T-helper 1 cell treated with Interleukin-12 subunit alpha and Interleukin-12 subunit beta and Interleukin-4 antibody, amounts not matched to agents 30 μg/mL and 1 μg/mL, for 36 hours (primary cell): ENCODE measurements around the gene NKAIN2.

ENCODE experiments used
- H3K27ac Mint-ChIP-seq: one replicate; pipeline ENCODE4 v1.8.0; 2021; ENCODE audit warnings: mild to moderate bottlenecking, mixed read lengths
- H3K27me3 Mint-ChIP-seq: one replicate; pipeline ENCODE4 v1.8.0; 2021; ENCODE audit warnings: low read depth, mixed read lengths
- H3K36me3 Mint-ChIP-seq: one replicate; pipeline ENCODE4 v1.8.0; 2021; ENCODE audit warnings: low read depth, mixed read lengths
- H3K4me1 Mint-ChIP-seq: one replicate; pipeline ENCODE4 v1.8.0; 2021; ENCODE audit warnings: low read depth, mixed read lengths
- H3K4me3 Mint-ChIP-seq: one replicate; pipeline ENCODE4 v1.8.0; 2021; ENCODE audit warnings: mild to moderate bottlenecking, moderate library complexity, mixed read lengths
- H3K9me3 Mint-ChIP-seq: one replicate; pipeline ENCODE4 v1.8.0; 2021; ENCODE audit warnings: mixed read lengths

NKAIN2 gene

DNA sequence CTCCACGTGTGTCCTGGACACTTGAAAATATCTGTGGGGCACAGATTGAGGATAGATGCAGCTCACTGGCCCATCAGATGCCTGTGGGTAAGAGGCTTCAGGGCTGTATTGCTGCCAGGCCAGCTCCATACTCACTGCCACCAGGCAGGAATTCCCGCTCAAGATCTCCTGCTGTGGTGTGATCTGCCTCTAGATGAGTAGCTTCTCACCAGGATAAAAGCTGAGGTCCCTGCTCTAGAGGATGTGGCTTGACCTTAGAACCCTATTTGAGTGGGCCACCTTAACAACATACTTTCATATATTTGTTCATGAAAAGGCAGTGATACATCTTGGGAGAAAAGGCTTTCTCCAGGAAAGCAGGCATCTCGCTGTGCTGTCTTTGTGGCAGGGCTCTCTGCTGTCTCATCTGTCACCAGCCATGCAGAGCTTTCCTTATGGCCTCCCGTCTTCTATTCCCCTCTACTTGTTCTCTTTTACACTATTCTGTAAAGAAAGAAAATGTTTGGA lies 992.9 kb downstream of the NKAIN2 start:
- no peaks in the 10 kb centered on the region for H3K4me1 Mint-ChIP-seq
- H3K9me3 Mint-ChIP-seq: no peaks in the 10 kb centered on the region
- H3K36me3 Mint-ChIP-seq: no peaks in the 10 kb centered on the region
- no peak overlapping the region for H3K4me3 Mint-ChIP-seq
- H3K27me3 Mint-ChIP-seq: no peaks in the 10 kb centered on the region
- H3K27ac Mint-ChIP-seq: no peak overlapping the region

DNA sequence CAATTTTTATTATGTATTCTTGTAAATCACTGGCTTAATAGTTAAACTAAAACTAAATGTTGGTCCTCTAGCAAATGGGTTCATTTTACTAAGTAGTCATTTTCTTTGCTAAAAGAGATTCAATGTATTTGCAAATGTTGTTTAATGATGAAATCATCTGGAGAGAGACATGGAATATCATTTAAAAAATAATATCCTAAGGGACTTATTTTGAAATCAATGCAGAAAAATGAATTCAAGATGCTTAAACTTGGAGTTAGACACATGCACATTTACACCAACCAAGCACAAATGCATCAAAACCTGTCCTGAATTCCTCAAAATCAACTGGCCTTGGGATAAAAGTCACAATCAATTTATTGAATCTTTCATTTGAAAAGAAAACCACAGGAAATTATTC lies 993.6 kb downstream of the NKAIN2 start:
- H3K27ac Mint-ChIP-seq: no peak overlapping the region
- no peak overlapping the region for H3K4me3 Mint-ChIP-seq
- H3K27me3 Mint-ChIP-seq: no peaks in the 10 kb centered on the region
- no peaks in the 10 kb centered on the region for H3K4me1 Mint-ChIP-seq
- H3K9me3 Mint-ChIP-seq: no peaks in the 10 kb centered on the region
- no peaks in the 10 kb centered on the region for H3K36me3 Mint-ChIP-seq

DNA sequence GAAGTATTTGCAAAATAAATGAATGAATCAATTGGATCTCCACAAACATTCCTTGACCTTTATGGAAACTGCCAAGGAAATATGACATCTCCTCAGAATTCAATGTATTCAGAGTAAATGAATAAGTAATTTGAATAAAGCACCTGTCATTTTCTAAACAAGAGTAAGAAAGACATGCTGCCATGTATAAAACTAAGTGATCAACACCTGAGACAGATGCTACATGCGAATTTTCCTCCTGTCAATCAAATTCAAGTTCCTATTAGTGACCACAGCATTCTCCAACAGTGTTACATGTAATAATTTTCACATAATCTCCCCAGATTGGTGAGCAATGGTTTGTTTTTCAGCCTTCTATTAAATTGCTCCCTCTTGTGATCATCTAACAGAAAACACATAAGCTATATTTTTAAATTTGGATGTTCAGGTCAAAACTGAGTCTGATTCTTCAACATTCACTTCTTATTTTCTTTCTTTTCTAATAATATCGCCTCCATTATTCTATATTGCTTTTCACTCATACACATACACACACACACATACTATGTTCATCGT lies 995.4 kb downstream of the NKAIN2 start:
- Mint-ChIP-seq H3K27me3 (no peaks in the 10 kb centered on the region), H3K4me3 (no peak overlapping the region), H3K27ac (no peak overlapping the region), H3K36me3 (no peaks in the 10 kb centered on the region), H3K9me3 (no peaks in the 10 kb centered on the region), H3K4me1 (no peaks in the 10 kb centered on the region)

DNA sequence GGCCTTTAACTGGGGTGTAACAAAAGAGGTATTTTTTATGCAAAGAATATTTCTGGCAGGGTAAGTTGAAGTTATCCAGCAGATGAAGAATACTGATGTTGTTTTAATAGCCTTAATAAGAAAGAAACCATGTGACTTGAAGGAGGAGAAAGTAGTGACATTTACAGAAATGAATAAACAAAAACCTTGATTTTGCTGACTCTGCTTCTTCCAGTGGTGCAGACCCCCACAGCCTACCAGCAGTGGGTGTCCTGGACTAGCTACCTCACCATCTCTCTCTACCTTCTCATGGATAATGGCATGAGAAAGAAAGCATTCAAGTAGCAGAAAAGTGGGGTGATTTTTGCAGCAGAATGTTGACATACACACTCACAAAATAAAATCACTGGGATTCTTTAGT lies 996.0 kb downstream of the NKAIN2 start:
- Mint-ChIP-seq H3K4me1 (no peaks in the 10 kb centered on the region), H3K27ac (no peak overlapping the region), H3K9me3 (no peaks in the 10 kb centered on the region), H3K4me3 (no peak overlapping the region), H3K36me3 (no peaks in the 10 kb centered on the region), H3K27me3 (no peaks in the 10 kb centered on the region)

DNA sequence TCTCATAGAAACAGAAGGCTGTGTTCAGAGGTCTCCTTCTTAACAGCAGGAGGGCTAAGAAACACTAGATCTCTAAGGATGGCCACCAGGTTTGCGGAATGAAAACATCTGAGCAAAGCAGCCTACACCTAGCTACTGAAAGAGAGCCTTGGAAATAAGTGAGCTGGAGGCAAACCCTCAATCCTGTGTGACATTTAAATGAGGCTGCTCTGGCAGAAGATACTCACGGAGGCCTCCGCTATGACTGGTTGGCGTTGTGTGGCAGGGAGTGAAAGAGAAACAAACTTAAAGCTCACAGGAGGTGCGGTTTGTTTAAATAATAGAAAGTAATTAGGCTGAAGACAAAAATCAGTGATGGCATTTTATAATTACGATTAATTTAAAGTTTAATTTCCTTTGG lies 996.6 kb downstream of the NKAIN2 start:
- H3K9me3 Mint-ChIP-seq: no peaks in the 10 kb centered on the region
- no peak overlapping the region for H3K27ac Mint-ChIP-seq
- no peak overlapping the region for H3K4me3 Mint-ChIP-seq
- H3K4me1 Mint-ChIP-seq: no peaks in the 10 kb centered on the region
- H3K36me3 Mint-ChIP-seq: no peaks in the 10 kb centered on the region
- H3K27me3 Mint-ChIP-seq: no peaks in the 10 kb centered on the region

DNA sequence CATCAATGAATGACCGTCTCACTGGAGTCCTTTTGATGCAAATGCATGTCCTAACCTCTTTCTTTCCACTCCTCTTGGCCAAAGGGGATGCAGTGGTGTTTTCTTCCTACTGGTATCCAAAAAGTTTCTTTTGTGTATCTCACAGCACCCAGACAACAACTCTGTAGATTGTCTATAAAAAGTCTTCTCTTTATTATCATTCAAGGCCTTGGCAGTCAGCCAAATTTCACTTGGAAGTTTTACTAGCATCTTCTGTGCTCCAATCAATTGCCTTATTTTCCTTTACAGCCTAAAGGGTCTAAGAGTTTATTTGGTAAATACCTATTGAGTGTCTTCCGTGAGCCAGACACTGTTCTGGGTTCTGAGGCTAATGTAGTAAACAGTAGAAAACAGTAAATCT lies 1008.4 kb downstream of the NKAIN2 start:
- no peaks in the 10 kb centered on the region for H3K4me1 Mint-ChIP-seq
- H3K27me3 Mint-ChIP-seq: no peaks in the 10 kb centered on the region
- no peaks in the 10 kb centered on the region for H3K9me3 Mint-ChIP-seq
- H3K27ac Mint-ChIP-seq: no peak overlapping the region
- H3K4me3 Mint-ChIP-seq: no peak overlapping the region
- no peaks in the 10 kb centered on the region for H3K36me3 Mint-ChIP-seq

DNA sequence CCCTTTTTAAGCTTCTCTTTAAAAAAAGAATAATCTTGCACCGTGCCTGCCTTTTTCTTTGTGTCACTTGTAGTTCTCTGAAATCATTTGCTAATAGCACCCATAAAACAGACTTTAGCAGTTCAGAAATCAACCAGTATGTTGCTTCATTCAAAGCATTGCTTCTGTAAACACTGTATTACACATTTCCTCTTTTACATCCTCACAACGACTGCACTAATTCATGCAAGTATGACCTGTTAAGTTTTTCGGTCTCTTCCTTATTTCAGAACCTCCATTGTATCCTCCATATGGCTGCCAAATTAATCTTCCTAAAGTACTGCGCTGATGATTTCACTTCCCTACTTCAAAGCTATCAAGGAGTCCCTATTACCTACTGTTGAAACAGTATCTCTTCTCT lies 1015.7 kb downstream of the NKAIN2 start:
- H3K27ac Mint-ChIP-seq: no peak overlapping the region
- H3K4me3 Mint-ChIP-seq: no peak overlapping the region
- H3K36me3 Mint-ChIP-seq: no peaks in the 10 kb centered on the region
- H3K9me3 Mint-ChIP-seq: no peaks in the 10 kb centered on the region
- no peaks in the 10 kb centered on the region for H3K4me1 Mint-ChIP-seq
- no peaks in the 10 kb centered on the region for H3K27me3 Mint-ChIP-seq

DNA sequence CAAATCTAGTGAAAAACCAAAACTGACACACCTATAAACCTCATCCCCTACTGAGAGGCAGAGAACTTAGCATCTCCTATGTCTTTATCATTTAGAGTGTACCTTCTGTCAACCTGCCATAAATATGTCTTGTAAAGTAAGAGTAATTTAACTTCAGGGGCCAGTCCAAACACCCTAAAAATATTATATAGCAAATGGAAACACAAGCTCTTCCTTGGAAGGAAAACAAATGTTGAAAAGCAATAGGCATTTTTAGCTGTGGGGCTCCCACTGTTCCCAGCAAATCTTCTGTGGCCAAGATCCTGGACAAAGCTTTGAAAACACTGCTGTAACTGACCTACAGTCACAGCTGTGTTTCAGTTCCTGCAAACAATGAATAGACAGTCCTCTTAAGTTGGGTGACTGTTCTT lies 1018.5 kb downstream of the NKAIN2 start:
- no peaks in the 10 kb centered on the region for H3K4me1 Mint-ChIP-seq
- no peak overlapping the region for H3K4me3 Mint-ChIP-seq
- no peaks in the 10 kb centered on the region for H3K36me3 Mint-ChIP-seq
- no peaks in the 10 kb centered on the region for H3K27me3 Mint-ChIP-seq
- no peaks in the 10 kb centered on the region for H3K9me3 Mint-ChIP-seq
- no peak overlapping the region for H3K27ac Mint-ChIP-seq

DNA sequence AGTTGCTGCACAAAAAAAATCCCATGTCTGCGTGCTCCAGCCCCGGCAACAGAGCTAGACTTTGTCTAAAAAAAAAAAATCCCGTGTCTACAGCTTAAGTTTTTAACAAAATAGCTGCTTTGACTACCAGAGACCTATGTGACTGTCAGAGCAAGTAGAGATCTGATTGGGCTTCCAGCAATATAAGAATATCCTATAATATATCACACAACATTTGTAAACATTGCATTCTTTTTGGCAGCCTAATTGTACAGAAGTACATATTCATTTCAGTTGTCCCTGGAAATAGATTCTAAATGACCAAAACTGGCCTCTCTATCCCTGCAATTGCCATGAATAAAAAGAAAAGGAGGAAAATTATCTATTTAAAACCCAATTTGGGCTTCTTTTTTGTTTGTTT lies 1019.1 kb downstream of the NKAIN2 start:
- no peak overlapping the region for H3K4me3 Mint-ChIP-seq
- no peaks in the 10 kb centered on the region for H3K36me3 Mint-ChIP-seq
- H3K27ac Mint-ChIP-seq: no peak overlapping the region
- H3K27me3 Mint-ChIP-seq: no peaks in the 10 kb centered on the region
- no peaks in the 10 kb centered on the region for H3K9me3 Mint-ChIP-seq
- H3K4me1 Mint-ChIP-seq: no peaks in the 10 kb centered on the region

DNA sequence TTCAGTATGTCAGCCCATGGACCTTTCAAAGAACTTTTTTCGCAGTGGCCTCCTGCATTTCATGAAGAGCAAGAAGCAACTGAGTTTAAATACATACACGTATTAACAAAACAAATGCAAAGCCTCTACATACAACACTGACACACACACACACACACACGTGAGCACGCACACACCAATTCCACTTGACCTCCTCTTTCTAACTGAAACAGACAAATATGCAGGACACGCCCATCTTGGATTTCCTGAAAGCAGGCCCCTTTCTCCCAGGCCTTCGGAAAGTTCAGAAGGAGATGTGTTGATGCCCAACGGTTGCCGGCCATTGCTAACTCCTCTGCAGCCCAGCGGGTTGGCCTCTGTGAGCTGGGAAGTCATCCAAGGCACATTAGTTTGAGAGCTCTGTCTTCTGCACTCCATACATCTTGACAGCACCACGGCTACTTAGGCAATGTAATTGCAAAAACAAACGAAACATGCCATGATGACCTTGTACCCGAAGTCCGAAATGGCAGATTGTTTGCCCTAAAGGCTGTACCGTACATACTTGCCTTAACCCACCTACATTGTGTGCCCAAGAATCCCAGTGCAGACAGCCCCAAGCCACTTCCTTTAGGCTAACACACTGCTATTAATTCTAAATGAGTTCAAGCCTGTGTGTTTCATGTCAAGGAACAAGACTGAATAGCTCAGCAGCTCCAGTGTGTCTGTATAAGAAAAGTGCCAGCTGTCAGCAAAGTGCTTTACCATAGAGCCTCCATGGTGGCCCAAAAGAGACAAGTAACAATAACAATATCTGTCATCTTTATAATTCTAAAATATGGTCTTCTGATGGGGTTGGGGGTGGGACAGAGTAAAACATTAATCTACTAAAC lies 1019.8 kb downstream of the NKAIN2 start:
- Mint-ChIP-seq H3K27me3 (no peaks in the 10 kb centered on the region), H3K27ac (no peak overlapping the region), H3K4me3 (no peak overlapping the region), H3K4me1 (no peaks in the 10 kb centered on the region), H3K36me3 (no peaks in the 10 kb centered on the region), H3K9me3 (no peaks in the 10 kb centered on the region)

DNA sequence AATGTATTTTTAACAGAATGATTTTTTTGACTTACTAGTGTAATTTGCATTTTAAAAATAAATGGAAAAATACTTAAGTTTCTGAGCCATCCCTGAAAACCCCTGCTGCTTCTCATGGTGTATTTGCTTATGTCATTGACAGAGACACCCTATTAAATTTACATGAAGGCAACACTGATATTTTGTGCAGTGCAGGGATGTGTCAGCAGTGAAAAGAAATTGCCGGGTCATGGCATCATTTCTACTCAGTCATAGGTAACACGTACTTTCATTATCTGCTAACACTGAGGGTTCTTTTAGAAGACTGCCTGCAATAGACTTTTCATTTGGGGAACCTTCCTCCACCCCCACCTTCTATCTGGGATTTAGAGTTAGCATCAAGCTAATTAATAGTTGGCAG lies 1021.9 kb downstream of the NKAIN2 start:
- no peak overlapping the region for H3K27ac Mint-ChIP-seq
- no peaks in the 10 kb centered on the region for H3K36me3 Mint-ChIP-seq
- H3K27me3 Mint-ChIP-seq: no peaks in the 10 kb centered on the region
- no peaks in the 10 kb centered on the region for H3K9me3 Mint-ChIP-seq
- no peaks in the 10 kb centered on the region for H3K4me1 Mint-ChIP-seq
- H3K4me3 Mint-ChIP-seq: no peak overlapping the region

DNA sequence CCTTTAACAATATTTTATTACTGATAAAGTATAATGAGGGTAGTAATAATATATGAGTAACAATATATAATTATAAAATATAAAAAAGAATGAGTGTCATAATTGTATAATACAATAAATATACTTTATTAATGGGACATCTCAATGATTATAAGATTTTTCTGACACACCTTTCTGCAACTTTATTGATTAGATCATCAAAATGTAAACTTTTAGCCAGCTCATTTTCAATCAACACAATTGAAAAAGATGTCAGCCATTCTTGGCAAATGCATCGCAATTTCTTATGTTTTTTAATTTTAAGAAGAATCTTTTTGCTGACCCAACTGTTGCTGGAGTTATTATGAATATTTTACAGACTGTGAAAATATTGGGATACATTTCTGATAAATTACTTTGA lies 1026.2 kb downstream of the NKAIN2 start:
- Mint-ChIP-seq H3K27me3 (no peaks in the 10 kb centered on the region), H3K36me3 (no peaks in the 10 kb centered on the region), H3K4me1 (no peaks in the 10 kb centered on the region), H3K27ac (no peak overlapping the region), H3K4me3 (no peak overlapping the region), H3K9me3 (no peaks in the 10 kb centered on the region)

DNA sequence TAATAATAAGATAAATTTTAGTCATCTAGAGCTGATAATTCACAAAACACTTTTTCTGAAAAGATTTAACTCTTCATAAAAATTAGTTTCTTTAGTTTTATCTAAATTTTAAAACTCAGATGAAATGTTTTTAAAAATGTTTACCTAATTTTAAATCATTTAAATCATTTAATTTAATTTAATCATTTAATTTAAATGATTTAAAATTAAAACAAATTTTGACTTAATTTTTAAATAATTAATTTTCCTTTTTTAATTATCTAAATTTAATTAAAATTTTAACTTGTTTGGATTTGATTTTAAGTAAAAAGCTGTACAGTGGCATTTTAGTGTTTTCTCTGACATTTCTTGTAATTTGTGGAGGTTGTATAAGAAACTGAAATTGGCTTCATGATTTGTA lies 1026.8 kb downstream of the NKAIN2 start:
- no peaks in the 10 kb centered on the region for H3K4me1 Mint-ChIP-seq
- no peaks in the 10 kb centered on the region for H3K9me3 Mint-ChIP-seq
- H3K27me3 Mint-ChIP-seq: no peaks in the 10 kb centered on the region
- no peaks in the 10 kb centered on the region for H3K36me3 Mint-ChIP-seq
- no peak overlapping the region for H3K27ac Mint-ChIP-seq
- no peak overlapping the region for H3K4me3 Mint-ChIP-seq

DNA sequence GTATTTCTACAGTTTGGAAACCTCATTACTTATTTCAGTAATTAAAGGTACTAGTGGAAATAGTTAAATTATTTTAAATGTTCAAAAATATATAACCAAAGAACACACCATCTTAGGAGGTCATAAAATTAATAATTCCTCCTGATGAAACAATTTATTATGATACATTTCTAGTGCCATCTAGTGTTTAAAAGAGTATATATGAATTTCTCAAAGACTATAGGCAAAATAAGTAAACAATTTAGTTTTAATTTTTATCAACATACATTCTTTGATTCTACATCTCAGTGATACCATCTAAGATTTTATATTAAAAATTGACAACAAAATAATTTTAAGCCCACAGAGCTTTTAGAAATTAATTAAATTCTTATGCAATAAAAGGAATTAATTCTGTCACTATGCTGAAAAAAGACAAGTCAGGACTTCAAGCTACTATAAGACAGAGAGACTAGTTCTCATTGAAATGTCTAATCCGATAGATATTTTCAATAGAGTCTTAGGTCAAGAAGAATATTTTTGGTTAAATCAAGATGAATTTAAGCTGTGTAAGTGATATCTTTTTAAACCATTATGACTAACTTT lies 1050.8 kb downstream of the NKAIN2 start:
- Mint-ChIP-seq H3K4me3 (no peak overlapping the region), H3K36me3 (no peaks in the 10 kb centered on the region), H3K27ac (no peak overlapping the region), H3K27me3 (no peaks in the 10 kb centered on the region), H3K4me1 (no peaks in the 10 kb centered on the region), H3K9me3 (no peaks in the 10 kb centered on the region)

DNA sequence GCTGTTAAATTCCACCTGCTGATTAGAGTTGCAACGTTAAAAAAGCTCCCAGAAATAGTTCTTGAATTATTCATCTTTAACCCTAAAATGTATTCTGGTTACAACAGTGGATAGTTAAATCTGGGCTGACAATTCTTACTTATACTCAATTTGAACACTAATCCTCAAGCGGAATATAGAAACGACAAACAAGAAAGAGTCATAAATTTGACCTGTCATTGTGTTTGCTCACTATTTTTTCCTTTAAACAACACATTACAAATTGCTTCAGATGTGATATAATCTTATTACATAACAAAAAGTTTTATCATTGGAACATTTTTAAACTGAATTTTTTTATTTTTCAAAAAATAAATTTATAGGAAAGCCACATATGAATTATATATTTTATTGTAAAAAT lies 1054.1 kb downstream of the NKAIN2 start:
- H3K9me3 Mint-ChIP-seq: no peaks in the 10 kb centered on the region
- H3K36me3 Mint-ChIP-seq: no peaks in the 10 kb centered on the region
- no peak overlapping the region for H3K4me3 Mint-ChIP-seq
- H3K27me3 Mint-ChIP-seq: no peaks in the 10 kb centered on the region
- no peak overlapping the region for H3K27ac Mint-ChIP-seq
- no peaks in the 10 kb centered on the region for H3K4me1 Mint-ChIP-seq
